ENCODE measurements around the gene CCDC60. TPM values are rescaled to one million over a fixed set of nuclear protein-coding genes. Genes with fewer than 3 reads are reported as not detected.

Gene CCDC60
- total RNA-seq, 1 experiment from 2014 or later: not detected

DNA sequence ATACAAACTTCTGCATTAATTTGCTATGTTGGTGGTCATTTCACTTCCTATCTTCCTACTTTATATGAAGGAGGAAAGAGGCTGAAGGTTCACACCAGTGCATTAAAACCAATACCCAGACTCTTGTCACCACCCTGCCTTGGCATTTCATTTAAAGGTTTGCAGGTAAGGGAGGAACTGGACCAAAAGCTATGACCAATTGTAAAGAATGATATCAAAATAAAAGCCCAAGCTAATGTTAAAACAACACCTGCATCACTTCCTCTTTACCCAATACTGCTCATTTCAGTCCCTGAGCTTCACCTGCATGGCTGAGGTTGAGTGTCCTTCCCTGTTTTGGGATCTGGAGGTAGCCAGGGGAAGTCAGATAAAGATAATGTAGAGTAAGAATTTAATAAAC lies 211.8 kb downstream of the CCDC60 start:
- CTCF ChIA-PET: no interaction called here
- intact Hi-C loops (cut with micrococcal nuclease; ENCODE audit: unreplicated experiment): loop anchor here (10.0 kb wide), 2 partner anchors 432 to 832 kb away; no protein-coding TSS in a partner anchor
- H3K9me3 ChIP-seq (ENCODE audit: low read depth, low read length, poor library complexity, severe bottlenecking): no peaks in the 10 kb centered on the region
- no peak for DNase-seq (ENCODE audit: low spot score)
- no TSS peak for BruUV-seq (replicated peaks)
- H3K27me3 ChIP-seq (replicated peaks; ENCODE audit: insufficient read depth, low read depth, low read length, poor library complexity): no peaks in the 10 kb centered on the region
- no peak for TF ChIP-seq EZH2 (IDR thresholded peaks at IDR 0.05; ENCODE audit: borderline replicate concordance, low read depth, low read length, poor library complexity, severe bottlenecking)
- TF ChIP-seq, protein P1, sequence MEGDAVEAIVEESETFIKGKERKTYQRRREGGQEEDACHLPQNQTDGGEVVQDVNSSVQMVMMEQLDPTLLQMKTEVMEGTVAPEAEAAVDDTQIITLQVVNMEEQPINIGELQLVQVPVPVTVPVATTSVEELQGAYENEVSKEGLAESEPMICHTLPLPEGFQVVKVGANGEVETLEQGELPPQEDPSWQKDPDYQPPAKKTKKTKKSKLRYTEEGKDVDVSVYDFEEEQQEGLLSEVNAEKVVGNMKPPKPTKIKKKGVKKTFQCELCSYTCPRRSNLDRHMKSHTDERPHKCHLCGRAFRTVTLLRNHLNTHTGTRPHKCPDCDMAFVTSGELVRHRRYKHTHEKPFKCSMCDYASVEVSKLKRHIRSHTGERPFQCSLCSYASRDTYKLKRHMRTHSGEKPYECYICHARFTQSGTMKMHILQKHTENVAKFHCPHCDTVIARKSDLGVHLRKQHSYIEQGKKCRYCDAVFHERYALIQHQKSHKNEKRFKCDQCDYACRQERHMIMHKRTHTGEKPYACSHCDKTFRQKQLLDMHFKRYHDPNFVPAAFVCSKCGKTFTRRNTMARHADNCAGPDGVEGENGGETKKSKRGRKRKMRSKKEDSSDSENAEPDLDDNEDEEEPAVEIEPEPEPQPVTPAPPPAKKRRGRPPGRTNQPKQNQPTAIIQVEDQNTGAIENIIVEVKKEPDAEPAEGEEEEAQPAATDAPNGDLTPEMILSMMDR (conservative IDR thresholded peaks at IDR 0.05; ENCODE audit: low read depth, low read length): no peak
- H3K4me1 ChIP-seq (ENCODE audit: insufficient read depth, low read length, poor library complexity, severe bottlenecking): no peaks in the 10 kb centered on the region
- POLR2A ChIA-PET (ENCODE audit: low non-redundant PET): no interaction called here
- H3K27ac ChIP-seq (ENCODE audit: low read depth, low read length, poor library complexity, severe bottlenecking): no peak overlapping the region
- H3K36me3 ChIP-seq (ENCODE audit: insufficient read depth, low read length, poor library complexity, severe bottlenecking): no peaks in the 10 kb centered on the region
- no peak overlapping the region for H3K4me3 ChIP-seq (ENCODE audit: low read depth, low read length, poor library complexity, severe bottlenecking)

DNA sequence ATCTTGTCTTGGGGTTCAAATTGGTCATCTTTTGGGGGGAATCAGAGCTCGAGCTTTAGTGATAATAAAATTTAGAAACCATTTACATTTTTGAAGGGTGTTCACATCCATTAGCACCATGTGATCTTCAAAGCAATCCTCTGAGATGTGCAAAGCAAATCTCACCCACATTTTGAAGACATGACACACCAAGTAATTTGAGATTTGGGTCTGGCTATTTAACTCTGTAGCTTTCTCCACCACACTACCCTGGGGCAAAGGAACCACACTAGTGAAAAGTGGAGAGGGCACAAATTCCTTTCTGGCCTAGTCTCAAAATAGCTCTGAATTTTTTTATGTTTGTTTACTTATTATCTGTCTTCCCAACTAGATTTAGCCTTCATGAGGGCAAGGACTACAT lies 212.5 kb downstream of the CCDC60 start:
- no TSS peak for BruUV-seq (replicated peaks)
- CTCF ChIA-PET: no interaction called here

DNA sequence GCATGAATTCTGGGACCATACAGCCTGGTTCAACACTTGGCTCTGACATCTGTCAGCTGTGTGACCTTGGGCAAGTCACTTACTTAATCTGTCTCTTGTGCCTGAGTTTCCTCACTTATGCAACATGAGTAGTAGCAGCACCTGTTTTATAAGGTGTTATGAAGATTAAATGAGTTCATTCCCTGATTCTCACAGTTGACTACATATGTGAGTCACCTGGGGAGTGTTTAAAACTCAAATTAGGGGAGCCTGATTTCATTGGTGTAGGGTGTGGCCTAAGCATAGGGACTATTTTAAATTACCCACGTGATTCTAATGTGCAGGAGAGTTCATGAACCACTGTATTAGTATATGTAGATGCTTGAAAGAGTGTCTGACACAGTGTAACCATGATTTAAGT lies 222.3 kb downstream of the CCDC60 start:
- TF ChIP-seq, protein P1 (conservative IDR thresholded peaks at IDR 0.05; ENCODE audit: low read depth, low read length): no peak
- TF ChIP-seq EZH2 (IDR thresholded peaks at IDR 0.05; ENCODE audit: borderline replicate concordance, low read depth, low read length, poor library complexity, severe bottlenecking): no peak
- CTCF ChIA-PET: no interaction called here
- no TSS peak for BruUV-seq (replicated peaks)

More for the DNA sequence above, 212.5 kb downstream of the CCDC60 start:
- intact Hi-C loops (cut with micrococcal nuclease; ENCODE audit: unreplicated experiment): loop anchor here (10.0 kb wide), 2 partner anchors 432 to 832 kb away; no protein-coding TSS in a partner anchor
- no peak overlapping the region for H3K27ac ChIP-seq (ENCODE audit: low read depth, low read length, poor library complexity, severe bottlenecking)
- POLR2A ChIA-PET (ENCODE audit: low non-redundant PET): no interaction called here
- H3K27me3 ChIP-seq (replicated peaks; ENCODE audit: insufficient read depth, low read depth, low read length, poor library complexity): no peaks in the 10 kb centered on the region
- no peak overlapping the region for H3K4me3 ChIP-seq (ENCODE audit: low read depth, low read length, poor library complexity, severe bottlenecking)
- no peaks in the 10 kb centered on the region for H3K9me3 ChIP-seq (ENCODE audit: low read depth, low read length, poor library complexity, severe bottlenecking)
- DNase-seq (ENCODE audit: low spot score): no peak
- no peak for TF ChIP-seq EZH2 (IDR thresholded peaks at IDR 0.05; ENCODE audit: borderline replicate concordance, low read depth, low read length, poor library complexity, severe bottlenecking)
- TF ChIP-seq, protein P1 (conservative IDR thresholded peaks at IDR 0.05; ENCODE audit: low read depth, low read length): no peak
- no peaks in the 10 kb centered on the region for H3K4me1 ChIP-seq (ENCODE audit: insufficient read depth, low read length, poor library complexity, severe bottlenecking)
- no peaks in the 10 kb centered on the region for H3K36me3 ChIP-seq (ENCODE audit: insufficient read depth, low read length, poor library complexity, severe bottlenecking)

More for the DNA sequence above, 222.3 kb downstream of the CCDC60 start:
- H3K4me1 ChIP-seq (ENCODE audit: insufficient read depth, low read length, poor library complexity, severe bottlenecking): no peaks in the 10 kb centered on the region
- H3K4me3 ChIP-seq (ENCODE audit: low read depth, low read length, poor library complexity, severe bottlenecking): no peak overlapping the region
- POLR2A ChIA-PET (ENCODE audit: low non-redundant PET): no interaction called here
- H3K27me3 ChIP-seq (replicated peaks; ENCODE audit: insufficient read depth, low read depth, low read length, poor library complexity): no peaks in the 10 kb centered on the region
- intact Hi-C loops (cut with micrococcal nuclease; ENCODE audit: unreplicated experiment): no loop called here
- H3K27ac ChIP-seq (ENCODE audit: low read depth, low read length, poor library complexity, severe bottlenecking): no peak overlapping the region
- H3K9me3 ChIP-seq (ENCODE audit: low read depth, low read length, poor library complexity, severe bottlenecking): no peaks in the 10 kb centered on the region
- H3K36me3 ChIP-seq (ENCODE audit: insufficient read depth, low read length, poor library complexity, severe bottlenecking): no peaks in the 10 kb centered on the region
- no peak for DNase-seq (ENCODE audit: low spot score)

All from A673 (cell line).